ENCODE results near the gene NXT1.
A peak's percentile ranks its signal among the peaks of the same experiment; 100 is the strongest.

NXT1 gene

DNA sequence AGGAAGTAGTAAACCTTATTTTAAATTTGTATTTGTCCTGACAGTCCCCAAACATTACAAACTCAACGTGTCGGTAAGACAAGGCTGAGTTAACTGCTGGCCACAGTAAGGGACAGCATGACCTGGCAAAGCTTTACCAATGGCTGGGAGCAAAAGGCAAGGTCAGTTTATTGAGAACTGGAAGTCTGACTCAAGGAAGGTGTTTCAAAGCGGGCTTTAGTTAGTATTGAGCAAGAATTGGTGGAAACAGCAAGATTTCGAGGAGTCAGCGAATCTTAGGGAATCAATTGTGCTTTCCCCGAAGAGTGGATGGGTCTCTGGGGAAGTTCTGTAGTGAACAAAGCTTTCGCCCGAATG is 10.5 kb downstream of the NXT1 start:
- DNase-seq = no peak

DNA sequence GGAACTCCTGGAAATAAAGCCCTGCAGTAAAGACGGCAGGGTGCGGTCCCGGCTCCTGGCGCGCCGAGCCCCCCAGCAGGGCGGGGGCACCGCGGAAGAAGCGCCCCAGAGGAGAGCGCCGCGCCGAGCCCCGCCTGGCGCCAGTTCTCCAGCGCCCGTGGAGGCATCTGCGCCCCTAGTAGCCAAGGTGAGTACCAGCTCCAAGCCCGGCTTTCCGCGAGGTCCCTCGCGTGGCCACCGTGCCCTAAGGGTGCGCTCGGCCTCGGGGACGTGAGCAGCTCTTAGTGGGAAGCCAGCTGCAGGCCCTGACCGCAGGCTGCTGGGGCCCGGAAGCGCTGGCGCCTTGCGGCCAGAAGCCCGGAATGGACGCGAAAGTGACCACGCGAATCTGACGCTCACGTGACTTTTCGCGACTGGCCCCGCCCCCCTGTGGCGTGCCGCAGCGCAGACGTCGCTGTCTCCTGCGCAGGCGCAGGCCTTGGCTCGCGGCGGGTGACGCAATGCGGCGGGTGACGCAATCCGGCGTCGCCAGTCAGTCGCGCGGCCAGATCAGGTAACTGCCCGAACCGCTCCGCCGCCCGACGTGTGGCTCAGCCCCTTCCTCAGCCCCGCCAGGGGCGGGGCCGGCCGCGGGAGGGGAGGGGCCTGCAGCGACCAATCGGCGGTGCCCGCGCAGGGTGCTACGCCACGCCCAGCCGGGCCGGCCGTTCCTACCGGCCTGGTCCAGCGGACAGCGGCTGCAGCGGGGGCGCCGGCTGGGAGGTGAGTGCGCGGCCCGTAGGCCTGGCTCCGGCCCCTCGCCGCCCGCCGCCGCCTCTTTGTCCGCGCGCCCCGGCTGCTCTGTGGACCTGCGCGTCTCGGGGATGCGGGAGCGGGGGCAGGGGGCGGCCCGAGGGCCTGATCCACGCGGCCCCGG is 11.1 kb downstream of the NXT1 start, which contains the start of gene GZF1:
Gene GZF1 (plus strand): TSS at position 707 of the 916 bp plus-strand sequence. CDS start 2,202 bp downstream, outside the sequence.
- DNase-seq = peak; percentile 100

DNA sequence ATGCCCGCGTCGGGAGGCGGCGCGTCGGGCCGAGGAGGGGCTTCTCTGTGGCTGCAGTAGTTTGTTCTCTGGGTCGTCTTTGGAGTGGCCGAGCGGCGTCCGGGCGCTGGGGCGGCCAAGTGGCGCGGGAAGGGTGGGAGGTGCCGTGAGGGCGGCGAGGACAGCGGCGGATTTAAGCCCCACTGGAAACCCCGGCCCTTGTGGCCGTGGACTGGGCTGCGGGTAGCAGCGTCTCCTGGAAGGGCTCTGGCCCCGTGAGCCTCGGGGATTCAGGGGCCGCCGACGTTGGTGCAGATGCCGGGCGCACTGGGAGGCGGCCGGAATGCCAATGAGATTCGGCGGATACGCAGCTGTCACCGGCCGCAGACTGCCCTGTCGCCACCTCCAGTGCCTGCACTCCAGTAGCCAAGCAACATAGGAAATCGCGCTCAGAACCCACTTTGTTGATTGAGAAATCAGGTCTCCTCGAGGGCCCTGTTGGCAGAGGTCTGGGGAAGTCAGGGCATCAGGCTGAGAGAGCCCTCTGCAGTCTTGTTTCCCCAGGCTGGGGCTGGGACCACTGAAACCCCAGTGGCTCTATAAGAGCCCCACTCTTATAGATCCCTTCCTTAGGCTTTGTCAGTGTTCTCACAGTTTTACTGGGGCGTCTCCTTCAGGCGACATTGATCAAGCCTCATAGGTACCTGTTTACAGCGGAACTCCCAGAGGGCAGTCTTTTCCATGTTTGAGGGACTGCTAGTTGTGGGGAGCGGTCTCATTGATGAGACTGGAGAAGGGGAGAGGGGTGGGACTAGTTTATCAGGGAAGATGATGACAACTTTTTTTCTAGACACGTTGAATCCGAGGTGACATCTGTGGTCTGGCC is 12.0 kb downstream of the NXT1 start:
- DNase-seq = peak; percentile 65

DNA sequence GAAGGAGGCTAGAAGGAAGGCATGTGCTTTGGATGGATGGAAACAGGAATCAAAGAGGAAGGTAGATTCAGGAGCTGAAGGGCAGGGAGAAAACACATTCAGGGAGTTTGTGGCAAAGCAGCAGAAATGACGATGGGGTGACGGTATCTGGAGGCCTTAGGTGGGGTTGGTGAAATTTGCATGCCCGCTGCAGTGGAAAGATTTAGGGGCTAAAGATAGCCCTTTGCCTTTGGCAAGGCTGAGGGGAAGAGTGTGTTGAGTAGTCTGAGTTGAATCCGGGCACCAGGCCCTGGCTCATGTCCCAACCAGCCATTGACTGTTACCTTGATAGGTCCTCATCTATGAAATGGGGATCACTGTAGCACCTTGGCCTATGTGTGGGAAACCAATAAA is 12.7 kb downstream of the NXT1 start:
- no peak for DNase-seq

DNA sequence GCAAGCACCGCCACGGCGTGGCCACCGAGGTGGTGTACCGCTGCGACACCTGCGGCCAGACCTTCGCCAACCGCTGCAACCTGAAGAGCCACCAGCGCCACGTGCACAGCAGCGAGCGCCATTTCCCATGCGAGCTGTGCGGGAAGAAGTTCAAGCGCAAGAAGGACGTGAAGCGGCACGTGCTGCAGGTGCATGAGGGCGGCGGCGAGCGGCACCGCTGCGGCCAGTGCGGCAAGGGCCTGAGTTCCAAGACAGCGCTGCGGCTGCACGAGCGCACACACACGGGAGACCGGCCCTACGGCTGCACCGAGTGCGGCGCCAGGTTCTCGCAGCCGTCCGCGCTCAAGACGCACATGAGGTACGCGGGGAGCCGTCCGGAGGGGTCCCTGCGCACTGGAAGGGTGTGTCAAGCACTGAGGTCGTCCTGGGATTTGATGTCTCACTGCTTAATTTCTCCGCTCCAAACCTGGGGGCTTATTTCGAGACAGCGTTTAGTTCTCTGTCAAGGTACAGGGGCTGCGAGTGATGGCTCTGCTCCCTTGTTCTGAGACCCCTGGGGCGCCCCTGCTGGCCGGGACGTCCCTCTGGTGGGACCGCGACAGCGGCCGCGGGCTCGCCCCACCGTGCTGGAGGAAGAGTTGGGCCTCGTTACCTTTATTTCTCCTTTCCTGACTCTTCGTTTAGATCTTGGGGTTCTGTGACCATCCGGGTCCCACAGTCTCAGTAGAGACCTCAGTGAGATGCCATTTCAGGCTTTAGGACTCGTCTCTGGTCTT is 15.0 kb downstream of the NXT1 start:
- DNase-seq = no peak

DNA sequence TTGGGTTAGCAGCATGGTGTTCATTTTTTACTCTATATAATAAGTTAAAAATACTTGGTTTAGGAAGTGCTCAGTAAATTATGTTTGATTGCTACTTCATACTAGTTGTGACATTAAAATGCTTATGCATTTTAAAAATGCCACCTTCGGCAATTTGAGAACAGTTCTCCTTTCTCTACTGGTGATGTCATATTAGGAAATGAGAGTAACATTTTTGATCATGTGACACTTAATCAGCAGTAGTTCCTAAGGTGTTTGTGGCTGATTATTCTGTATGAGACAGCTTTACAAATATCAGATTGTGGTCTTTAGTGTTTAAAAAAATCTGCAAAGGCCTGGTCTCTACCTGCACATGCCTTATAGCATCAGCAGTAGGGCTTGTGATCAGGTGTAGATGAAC is 15.8 kb downstream of the NXT1 start:
- no peak for DNase-seq

DNA sequence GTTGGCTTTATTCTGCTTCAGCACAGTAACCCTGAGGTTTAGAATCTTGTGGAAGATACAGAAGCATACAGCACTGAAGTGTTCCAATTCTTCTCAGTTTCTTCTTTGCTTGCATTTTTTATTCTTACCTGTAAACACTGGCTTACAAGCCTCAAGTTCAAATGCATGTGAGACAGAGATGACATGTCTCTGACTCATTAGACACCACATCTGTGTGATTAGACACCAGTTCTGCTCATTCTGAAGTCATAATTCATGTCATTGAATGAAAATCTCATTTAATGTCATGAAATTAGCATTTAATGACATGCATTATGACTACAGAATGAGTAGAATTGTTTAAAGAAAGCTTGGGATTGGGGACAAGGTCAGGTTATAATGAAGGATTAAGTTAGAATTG is 17.2 kb downstream of the NXT1 start:
- DNase-seq = no peak

DNA sequence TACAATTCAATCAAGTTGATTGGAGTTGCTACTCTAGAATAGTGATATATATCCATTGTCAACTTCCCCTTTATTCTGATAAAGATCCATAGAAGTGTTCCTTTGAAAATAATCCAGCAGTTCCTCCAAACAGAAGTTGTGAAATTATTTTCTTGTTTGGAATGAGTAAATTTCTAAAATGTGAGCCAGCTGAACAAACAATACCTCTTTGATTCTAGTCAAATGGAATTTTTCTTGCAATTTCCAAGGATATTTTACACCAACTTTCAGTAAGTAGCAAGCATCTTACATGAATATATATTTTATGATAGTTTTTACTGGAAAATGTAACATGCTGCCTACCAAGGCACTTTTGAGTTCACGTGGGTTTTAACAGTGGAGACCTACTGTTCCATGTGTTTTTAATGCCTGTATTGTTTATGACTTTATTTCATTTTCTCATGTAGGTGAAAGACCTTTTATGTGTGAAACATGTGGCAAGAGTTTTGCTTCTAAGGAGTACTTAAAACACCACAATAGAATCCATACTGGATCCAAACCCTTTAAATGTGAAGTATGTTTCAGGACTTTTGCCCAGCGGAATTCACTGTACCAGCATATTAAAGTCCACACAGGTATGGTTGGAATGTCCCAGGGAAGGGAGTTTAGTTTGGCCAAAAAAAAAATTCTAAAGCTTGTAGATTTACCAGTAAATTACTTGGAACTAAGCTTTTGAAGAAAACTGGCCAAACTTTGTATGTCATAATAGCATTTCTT is 17.9 kb downstream of the NXT1 start:
- DNase-seq = no peak

DNA sequence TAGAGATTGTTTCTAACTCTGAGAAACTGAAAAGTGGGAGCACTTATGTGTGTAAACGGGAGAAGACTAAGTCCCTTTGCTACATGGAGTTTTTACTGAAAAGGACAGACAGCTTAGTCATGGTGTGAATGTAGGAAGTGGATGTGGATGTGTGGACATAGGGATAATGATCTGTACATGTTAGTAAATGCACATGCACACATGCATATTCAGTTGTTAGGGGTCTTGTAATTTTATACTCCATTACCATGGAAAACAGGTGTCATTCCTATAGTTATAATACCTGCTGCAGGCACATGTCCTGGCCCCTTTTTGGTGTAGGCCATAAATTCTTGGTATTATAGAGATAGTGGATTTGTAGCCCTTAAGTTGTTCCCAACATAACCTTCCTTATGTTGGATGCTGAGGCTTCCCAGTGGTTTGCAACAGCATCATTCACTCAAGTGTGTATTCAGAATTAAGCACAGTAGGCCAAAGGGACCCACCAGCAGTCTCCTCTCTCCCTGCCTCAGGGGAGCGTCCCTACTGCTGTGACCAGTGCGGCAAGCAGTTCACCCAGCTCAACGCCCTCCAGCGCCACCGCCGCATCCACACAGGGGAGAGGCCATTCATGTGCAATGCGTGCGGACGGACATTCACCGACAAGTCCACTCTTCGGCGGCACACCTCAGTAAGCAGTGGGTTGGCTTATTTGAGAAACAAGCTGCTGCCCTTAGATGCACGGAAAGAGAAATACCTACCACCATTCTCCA is 18.7 kb downstream of the NXT1 start:
- no peak for DNase-seq

DNA sequence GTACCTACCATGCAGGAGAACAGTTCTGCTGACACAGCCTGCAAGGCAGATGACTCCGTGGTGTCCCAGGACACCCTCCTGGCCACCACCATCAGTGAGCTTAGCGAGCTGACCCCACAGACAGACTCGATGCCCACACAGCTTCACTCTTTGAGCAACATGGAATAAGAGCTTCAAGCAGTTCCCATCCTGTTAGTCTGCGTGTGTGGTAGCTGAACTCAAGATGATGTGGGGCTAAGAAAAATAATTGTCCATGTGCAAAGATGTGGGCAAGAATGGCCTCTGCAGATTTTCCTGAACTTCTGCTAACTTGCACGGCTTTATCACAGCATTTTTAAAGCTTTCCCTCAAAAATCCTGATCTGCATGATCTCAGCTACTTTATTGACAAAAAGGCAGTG is 19.7 kb downstream of the NXT1 start:
- no peak for DNase-seq

DNA sequence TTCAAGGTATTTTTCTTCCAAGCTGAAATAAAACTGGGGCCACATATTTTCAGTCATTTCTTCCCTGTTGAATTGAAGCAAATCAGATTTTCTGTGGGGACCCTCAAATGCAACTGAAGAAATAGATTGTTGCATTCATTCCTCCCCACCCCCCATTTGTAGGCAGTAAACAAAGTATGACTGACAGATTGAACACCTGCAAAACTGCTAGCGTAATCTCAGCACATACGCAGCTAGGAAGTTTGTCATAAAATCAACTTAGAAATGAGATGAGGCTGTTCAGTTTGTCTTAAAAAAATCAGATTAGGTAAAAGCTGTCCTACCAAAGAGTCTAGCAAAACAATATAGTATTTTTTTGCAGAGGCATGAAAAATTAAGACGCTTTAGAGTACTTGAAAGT is 20.3 kb downstream of the NXT1 start:
- no peak for DNase-seq

DNA sequence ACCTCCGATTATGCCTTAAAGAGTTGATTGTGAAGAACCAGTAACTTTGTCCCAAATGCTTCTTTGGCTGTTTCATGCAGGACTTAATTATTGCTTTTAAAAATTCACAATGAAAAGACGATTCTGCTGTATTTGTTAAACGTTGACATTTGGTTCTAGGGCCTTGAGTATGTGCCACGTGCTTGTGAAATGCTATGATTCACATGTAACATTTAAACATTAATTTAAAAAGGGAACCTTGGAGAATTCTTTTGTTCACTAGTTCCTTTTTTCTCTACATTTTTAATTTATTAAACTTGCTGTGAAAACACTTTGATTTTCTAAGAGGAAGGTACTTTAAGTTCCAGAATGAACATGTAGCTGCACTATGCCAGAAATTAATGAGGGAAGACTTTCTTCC is 20.9 kb downstream of the NXT1 start:
- DNase-seq = no peak

DNA sequence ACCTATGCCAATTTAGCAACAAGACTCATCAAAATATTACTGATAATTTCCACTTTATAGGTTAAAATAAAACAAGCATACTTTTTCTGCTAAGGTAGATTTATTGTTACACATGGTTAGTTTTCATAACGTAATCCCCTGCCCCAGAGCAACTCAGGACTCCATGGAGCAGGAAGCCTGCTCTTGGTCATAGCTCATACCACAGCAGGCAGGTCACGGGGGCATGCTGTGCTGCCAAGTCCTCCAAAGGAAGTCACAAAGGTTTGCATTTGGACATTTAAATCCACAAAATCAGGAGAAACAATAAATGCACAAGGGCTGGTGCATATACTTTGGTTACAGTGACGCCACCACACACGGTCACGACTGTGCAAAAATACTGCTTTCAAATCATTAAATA is 23.9 kb downstream of the NXT1 start:
- no peak for DNase-seq

DNA sequence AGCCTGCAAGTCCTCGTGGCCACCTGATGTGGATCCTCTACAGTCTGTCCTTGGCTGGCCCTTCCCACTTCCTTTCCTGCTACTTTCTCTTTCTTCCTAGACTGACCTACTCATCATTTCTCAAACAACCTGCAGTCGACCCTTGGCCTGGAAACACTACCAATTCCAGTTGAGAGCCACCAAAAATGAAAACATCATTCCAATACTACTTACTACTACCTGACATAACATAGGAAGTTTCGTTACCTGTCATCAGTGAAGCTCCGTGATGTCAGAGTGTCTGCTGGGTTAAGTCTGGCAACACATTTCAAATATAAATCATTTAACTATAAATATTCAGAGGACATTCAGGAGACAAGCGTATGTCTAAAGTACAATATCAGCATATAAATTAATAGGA is 25.2 kb downstream of the NXT1 start:
- no peak for DNase-seq

DNA sequence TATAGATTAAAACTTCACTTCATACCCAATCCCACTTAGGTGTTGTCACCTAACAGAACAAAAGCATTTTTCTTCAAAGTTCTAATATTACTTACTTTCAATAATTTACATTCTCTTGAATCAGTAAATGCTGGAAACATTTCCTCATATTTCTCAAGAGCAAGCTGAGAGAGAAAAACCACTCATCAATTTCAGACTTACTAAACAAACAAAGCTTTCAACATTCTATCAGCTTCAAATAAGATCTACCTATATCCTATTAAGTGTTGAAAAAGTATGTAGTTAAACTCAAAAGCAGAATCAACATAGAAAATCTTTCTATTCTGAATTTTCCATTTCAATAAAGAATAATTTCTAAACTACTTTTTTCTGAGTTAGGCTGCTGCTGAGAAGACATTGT is 29.2 kb downstream of the NXT1 start:
- DNase-seq = no peak

DNA sequence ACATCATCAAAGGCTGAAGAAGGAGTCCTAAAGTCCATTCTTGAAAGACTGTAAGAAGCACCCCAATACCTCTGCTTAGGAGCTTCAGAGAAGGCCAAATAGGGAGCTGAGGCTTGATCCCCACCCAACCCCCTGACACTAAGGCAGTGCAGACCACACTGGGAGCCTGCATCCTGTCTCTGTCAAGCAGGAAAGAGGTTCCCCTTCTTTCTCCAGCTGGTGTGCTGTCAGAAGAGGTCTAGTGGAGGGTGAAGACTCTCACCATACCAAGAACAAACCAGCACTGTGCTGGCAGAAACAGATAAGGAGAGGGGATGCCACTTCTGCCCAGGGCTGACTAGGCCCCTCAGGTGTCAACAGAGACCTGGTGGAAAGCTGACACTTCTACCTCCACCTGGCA is 31.3 kb downstream of the NXT1 start:
- DNase-seq = no peak

DNA sequence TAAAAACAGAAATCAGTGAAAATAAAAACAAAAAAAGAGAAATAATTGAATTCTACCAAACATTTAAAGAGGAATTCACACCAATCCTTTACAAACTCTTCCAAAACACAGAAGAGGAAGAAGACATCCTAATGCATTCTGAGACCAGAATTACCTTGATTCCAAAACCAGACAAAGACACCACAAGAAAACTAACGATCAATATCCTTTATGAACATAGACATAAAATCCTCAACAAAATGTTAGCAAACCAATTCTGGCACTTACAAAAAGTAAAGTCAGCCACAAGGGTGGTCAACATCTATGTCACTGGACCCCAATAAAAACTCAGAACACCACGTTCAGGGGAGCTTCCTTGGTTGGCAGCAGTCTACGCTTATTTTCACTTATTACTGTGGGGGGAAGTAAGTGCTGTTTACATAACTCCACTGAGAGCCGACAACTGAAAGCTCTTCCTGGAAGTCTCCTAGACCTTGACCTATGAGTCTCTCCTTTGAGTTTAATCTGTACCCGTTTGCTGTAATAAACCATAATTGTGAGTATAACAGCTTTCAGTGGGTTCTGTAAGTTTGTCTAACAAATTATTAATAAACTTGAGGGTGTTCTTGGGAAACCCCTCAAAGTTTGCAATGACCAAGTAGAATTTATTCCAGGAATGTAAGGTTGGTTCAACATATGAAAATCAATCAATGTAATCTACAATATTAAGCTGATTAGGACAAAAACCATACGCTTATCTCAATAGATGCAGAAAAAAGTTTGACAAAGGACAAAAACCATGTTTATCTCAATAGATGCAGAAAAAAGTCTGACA is 35.9 kb downstream of the NXT1 start:
- DNase-seq = no peak

DNA sequence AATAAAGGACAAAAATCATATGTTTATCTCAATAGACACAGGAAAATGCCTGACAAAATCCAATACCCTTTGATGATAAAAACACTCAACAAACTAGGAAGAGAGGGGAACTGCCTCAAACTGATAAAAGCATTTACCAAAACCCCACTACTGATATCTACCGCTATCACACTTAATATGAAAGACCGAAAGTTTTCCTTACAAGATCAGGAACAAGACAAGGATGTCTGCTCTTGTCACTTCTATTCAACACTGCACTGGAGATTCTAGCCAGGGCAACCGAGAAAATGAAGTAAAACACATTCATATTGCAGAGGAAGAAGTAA is 36.5 kb downstream of the NXT1 start:
- DNase-seq = no peak

DNA sequence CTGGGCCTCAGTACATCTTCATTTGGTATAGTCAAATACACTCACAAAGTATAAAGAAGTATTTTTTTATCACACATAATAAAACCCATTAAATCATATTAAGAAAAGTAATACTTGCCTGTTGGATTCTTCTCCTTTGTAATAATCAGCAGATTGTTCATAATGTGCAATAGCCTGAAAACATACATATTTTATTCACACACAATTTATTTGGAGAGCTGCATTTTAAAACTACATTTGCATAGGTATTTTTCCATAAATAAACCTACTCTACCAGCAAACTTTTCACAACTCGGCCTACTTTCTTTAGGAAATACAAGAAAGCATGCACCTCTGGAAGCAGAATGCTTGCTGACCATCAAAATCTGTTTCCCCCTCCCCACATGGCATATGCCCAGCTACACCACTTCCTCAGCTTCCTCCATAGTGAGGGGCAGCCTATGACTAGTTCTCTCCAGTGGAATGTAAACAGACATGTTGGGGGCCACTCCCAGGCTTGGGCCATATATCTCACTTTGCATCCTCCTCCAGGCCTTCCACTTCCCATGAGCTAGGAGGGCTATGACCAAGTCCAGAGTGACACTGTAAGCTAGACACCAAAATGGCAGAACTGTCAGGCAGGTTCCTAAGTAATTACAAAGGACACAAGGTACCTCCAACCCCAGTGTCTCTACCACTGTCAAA is 39.6 kb downstream of the NXT1 start:
- DNase-seq = no peak

DNA sequence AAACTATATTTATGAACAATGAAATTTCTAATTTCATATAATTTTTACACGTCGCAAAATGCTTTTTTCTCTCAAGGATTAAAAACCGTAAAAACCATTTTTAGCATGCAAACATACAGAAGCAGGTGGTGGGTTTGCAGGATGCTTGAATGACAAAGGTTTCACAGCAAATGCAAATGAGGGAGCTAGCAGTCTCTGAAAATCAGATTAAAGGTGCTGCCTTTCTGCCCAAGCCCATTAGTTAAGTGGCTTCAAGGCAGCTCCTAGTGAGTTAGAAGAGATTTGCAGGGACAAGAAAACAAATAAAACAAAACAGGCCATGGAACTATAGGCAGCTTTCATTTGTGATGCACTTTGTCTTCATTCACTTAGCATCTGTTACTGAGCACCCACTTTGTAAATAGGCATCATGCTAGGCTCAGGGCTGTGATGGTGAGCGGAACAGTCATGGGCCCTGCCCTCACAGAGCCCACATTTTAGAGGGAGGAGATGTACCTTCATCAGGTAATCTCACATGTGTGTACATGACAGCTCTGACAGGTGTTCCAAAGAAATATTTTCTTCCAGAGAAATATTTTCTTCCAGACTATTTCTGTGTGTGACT is 41.2 kb downstream of the NXT1 start:
- no peak for DNase-seq
